SJSA1 (cell line): ENCODE results near the gene C2CD4C. TPM values are rescaled to one million over a fixed set of nuclear protein-coding genes. Genes with fewer than 3 reads are reported as not detected.
"Not testable (repeated sequence)": the region's sequence is repeated elsewhere in the genome, so short reads cannot be mapped to it uniquely, and the experiment has no call there.

Experiments used
- DNase-seq, 2 experiments: peaks; one replicate each; pipeline ENCODE4 v3.0.0-alpha.2; 2015 to 2020; ENCODE audit warnings: low spot score in 2 of 2, low read depth in 1 of 2
- H3K27ac ChIP-seq: fragments of 250-450 bp; sonication (Bioruptor Pico); 2 replicates; pipeline ENCODE4 v1.5.1; 2020; ENCODE audit warnings: mild to moderate bottlenecking, moderate library complexity
- H3K27me3 ChIP-seq: fragments of 250-450 bp; sonication (Bioruptor Pico); replicated peaks from 2 replicates; pipeline ENCODE4 v1.5.1; 2020; ENCODE audit warnings: mild to moderate bottlenecking, moderate library complexity
- H3K36me3 ChIP-seq: fragments of 250-450 bp; sonication (Bioruptor Pico); 2 replicates; pipeline ENCODE4 v1.5.1; 2020; ENCODE audit warnings: mild to moderate bottlenecking
- H3K4me1 ChIP-seq: fragments of 250-450 bp; sonication (Bioruptor Pico); replicated peaks from 2 replicates; pipeline ENCODE4 v1.6.1; 2021; ENCODE audit warnings: mild to moderate bottlenecking
- H3K4me3 ChIP-seq: fragments of 250-450 bp; sonication (Bioruptor Pico); 2 replicates; pipeline ENCODE4 v1.5.1; 2020; ENCODE audit warnings: mild to moderate bottlenecking
- H3K9me3 ChIP-seq: fragments of 250-450 bp; sonication (Bioruptor Pico); replicated peaks from 2 replicates; pipeline ENCODE4 v1.5.1; 2020; ENCODE audit warnings: mild to moderate bottlenecking
- total RNA-seq: library from RNA; depleted of rRNA; stranded (reverse); fragments of >200 nt; shearing (Covaris generic); gene quantifications from 2 replicates; pipeline ENCODE4 v1.2.3, GENCODE V29; 2014

The C2CD4C gene
- total RNA-seq, 1 experiment from 2014 or later, result 0.05 TPM

GRCh38 chr19:416416-416815, 7.5 kb upstream of the C2CD4C start:
- Histone ChIP-seq H3K36me3 (no peaks in the 10 kb centered on the region), H3K27me3 (peaks cover 28% of the 10 kb centered on the region), H3K27ac (no peak overlapping the region), H3K4me1 (no peaks in the 10 kb centered on the region), H3K4me3 (no peak overlapping the region), H3K9me3 (peaks cover 7% of the 10 kb centered on the region)
- no peak for DNase-seq

DNA sequence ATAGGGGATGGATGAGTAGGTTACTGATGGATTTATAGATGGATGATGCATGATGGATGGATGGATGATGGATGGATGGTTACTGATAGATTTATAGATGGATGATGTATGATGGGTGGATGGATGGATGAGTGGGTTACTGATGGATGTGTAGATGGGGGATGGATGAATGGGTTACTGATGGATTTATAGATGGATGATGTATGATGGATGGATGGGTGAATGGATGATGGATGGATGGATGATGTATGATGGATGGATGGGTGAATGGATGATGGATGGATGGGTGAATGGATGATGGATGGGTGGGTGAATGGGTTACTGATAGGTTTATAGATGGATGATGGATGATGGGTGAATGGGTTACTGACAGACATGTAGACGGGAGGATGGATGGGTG, 6.3 kb upstream of the C2CD4C start:
- no peak for DNase-seq
- Histone ChIP-seq H3K9me3 (peaks cover 9% of the 10 kb centered on the region), H3K36me3 (no peaks in the 10 kb centered on the region), H3K4me1 (no peaks in the 10 kb centered on the region), H3K27me3 (peaks cover 24% of the 10 kb centered on the region), H3K4me3 (no peak overlapping the region), H3K27ac (no peak overlapping the region)

GRCh38 chr19:413756-414420, 4.9 kb upstream of the C2CD4C start:
- H3K27ac ChIP-seq, result no peak overlapping the region
- H3K4me3 ChIP-seq, result no peak overlapping the region
- H3K4me1 ChIP-seq, result peaks cover 5% of the 10 kb centered on the region; the same call in 1 of the 2 replicates
- H3K9me3 ChIP-seq, result peaks cover 9% of the 10 kb centered on the region
- peaks cover 22% of the 10 kb centered on the region for H3K27me3 ChIP-seq
- no peak for DNase-seq
- H3K36me3 ChIP-seq, result no peaks in the 10 kb centered on the region

DNA sequence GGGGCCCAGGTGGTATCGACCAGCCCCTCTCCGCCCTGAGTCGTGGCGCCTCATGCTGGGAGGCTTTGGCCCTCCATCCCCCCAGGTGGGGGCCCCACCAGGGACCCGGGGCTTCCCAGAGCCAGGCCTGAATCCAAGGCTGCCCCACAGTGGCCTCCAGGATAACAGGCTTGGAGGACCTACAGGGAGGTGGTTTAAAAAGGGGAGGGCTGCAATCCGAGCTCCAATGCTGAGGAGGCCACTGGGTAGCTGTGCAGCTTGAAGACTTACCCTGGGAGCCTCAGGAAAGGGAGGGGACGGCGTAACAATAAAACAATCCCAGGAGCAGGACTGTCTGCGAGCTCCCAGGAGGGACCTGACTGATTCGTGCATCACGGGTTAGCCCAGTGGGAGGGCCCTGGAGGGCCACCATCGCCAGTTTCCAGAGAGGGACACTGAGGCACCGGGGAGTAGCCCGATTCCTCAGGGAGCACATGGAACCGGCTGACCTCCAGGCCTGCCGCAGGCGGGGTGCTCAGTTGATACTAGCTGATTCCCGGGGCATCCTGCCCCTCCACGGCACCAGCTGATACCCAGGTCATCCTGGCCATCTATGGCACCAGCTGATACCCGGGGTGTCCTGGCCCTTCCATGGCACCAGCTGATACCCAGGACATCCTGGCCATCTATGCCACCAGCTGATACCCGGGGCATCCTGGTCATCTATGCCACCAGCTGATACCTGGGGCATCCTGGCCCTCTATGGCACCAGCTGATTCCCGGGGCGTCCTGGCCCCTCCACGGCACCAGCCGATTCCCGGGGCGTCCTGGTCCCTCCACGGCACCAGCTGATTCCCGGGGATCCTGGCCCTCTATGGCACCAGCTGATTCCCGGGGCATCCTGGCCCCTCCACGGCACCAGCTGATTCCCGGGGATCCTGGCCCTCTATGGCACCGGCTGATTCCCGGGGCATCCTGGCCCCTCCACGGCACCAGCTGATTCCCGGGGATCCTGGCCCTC, 3.7 kb upstream of the C2CD4C start:
- Histone ChIP-seq H3K9me3 (peaks cover 9% of the 10 kb centered on the region), H3K36me3 (no peaks in the 10 kb centered on the region)

DNA sequence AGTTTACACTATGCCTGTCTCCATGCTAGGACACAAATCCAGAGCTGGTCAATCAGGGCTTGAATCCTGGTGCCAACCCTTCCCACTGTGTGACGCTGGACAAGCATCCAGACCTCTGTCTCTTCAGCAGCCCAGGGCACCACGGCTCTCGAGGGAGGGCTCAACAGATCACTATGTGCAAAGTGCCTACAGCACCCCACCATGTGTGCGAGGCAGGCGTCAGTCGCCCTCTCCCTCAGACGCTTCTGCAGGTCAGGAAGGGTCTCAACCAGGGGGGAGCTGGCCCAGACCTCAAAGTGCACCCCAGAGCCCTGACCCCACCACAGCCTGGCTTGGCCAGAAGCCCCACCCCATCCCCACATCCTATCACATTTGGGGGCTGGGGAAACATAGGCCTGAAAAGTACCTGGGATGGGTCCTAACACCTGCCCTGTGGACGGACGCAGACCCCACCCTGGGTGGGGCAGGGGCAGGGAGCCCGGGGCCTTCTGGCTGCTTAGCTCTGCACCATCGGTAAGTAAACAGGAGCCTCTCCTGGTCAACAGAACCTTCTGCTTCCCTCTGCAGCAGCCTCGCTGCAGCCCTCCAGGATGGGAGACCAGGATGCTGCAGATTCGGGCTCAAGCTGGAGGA, 2.9 kb upstream of the C2CD4C start:
- Histone ChIP-seq H3K36me3 (no peaks in the 10 kb centered on the region), H3K9me3 (peaks cover 9% of the 10 kb centered on the region), H3K27ac (no peak overlapping the region), H3K4me1 (peaks cover 5% of the 10 kb centered on the region; the same call in 1 of the 2 replicates), H3K4me3 (no peak overlapping the region), H3K27me3 (peaks cover 33% of the 10 kb centered on the region)
- peak in 1 of 2 experiments; percentile 39 for DNase-seq

More for the DNA sequence above, 3.7 kb upstream of the C2CD4C start:
- Histone ChIP-seq H3K4me1 (peaks cover 5% of the 10 kb centered on the region; the same call in 1 of the 2 replicates), H3K4me3 (no peak overlapping the region), H3K27ac (no peak overlapping the region), H3K27me3 (peaks cover 25% of the 10 kb centered on the region)
- no peak for DNase-seq

GRCh38 chr19:411121-411722, 2.3 kb upstream of the C2CD4C start:
- not testable (repeated sequence) for H3K4me1 ChIP-seq, H3K27ac ChIP-seq, H3K9me3 ChIP-seq, H3K4me3 ChIP-seq, H3K36me3 ChIP-seq
- peaks cover 39% of the 10 kb centered on the region for H3K27me3 ChIP-seq
- peak in 1 of 2 experiments; percentile 33 for DNase-seq

DNA sequence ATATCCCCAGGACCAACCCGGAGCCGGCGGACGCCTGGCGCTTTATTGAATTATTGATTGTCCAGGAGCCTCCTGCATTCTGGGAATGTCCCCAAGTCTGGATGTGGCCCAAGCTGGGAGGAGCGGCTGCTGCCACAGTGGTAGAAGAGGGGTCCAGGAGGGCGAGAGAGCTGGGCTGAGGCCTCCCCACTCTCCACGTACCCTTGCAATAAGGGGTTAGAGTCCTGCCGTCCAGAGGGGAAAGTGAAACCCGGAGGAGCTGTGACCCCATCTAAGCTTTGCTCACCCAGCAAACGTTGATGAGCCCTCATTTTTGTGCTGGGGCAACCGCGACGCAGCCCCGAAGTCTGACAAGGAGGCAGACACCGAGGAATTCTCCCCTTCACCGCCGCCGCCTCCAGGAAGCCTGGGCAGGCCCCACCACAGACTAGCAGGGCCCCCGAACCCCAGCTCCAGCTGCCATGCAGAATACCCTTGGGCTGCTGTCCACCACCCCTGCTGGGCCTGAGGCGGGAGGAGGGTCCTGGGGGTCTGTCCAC, 1.4 kb upstream of the C2CD4C start:
- Histone ChIP-seq H3K9me3 (peaks cover 9% of the 10 kb centered on the region), H3K4me3 (no peak overlapping the region), H3K27ac (no peak overlapping the region), H3K4me1 (peaks cover 5% of the 10 kb centered on the region; the same call in 1 of the 2 replicates), H3K27me3 (peaks cover 48% of the 10 kb centered on the region), H3K36me3 (no peaks in the 10 kb centered on the region)
- DNase-seq, result peak in 1 of 2 experiments; percentile 41

GRCh38 chr19:409516-410242, 732 bp upstream of the C2CD4C start:
- no peak overlapping the region for H3K27ac ChIP-seq
- peaks cover 5% of the 10 kb centered on the region; the same call in 1 of the 2 replicates for H3K4me1 ChIP-seq
- H3K4me3 ChIP-seq, result no peak overlapping the region
- H3K9me3 ChIP-seq, result peaks cover 9% of the 10 kb centered on the region
- peaks cover 51% of the 10 kb centered on the region for H3K27me3 ChIP-seq
- peak in 1 of 2 experiments; percentile 36 for DNase-seq
- H3K36me3 ChIP-seq, result no peaks in the 10 kb centered on the region

DNA sequence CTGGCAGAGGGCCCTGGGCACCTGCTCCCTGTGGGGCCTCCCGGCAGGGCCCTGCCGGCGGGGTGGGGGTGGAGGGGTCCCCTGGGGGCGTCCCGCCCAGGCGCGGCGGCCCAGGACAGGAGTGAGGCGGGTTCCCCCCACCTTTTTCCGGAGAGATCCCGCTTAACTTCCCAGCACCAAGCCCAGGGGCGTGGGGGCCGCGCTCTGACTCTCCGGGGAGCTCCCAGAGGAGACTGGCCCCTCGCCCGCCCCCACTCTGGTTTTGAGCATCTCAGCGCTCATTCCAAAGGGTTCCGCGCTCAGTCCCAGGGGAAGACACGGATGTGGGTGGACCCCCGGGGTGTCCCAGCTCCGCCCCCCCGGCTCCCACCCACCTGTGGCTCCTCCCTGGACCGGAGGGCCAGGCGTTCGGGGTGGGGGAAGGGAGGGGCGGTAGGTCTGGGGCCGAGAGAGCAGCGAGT, 476 bp downstream of the C2CD4C start:
- Histone ChIP-seq H3K4me1 (peaks cover 5% of the 10 kb centered on the region; the same call in 1 of the 2 replicates), H3K9me3 (peaks cover 9% of the 10 kb centered on the region), H3K36me3 (no peaks in the 10 kb centered on the region), H3K27ac (no peak overlapping the region), H3K4me3 (no peak overlapping the region), H3K27me3 (peaks cover 53% of the 10 kb centered on the region)
- peak in 1 of 2 experiments; percentile 41 for DNase-seq

DNA sequence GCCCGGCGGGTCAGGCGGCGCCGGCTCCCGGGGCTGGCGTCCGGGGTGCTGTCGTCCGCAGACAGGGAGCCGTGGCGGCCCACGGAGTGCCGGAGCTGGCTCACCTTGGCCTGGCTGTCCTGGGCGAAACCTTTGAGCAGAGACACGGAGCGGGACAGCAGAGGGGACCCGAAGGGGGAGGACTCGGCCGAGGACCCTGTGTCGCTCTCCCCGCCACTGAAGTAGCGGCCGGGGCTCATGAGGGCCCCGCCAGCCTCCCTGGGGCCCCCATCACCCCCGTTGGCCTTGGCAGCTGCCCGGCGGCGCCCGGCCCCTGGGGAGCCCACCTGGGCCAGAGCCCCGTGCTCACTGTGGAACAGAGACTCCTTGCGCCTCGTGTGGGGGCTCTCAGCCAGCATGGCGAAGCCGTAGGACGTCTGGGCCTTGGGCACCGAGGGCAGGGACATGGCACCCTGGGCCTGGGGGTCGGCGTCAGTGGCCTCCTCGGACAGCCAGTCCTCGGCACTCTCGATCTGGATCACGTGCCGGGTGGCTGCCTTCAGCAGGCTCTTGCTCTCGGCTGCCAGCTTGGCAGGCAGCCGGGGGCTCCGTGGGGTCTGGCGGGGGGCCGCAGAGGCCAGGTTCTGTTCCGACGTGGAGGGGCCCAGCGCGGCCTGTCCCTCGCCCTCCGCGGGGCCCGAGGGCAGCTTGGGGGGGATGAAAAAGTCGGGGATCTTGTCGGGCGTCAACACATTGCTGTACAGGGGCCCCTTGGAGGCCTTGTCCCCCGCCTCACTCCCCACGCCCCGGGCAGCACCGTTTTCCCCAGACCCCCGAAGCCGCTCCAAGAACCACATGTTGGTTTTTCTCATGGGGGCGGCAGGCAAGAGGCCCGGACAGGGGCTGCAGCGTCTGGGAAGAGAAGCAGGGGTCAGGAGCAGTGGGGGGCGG, 1.2 kb downstream of the C2CD4C start:
- peaks cover 9% of the 10 kb centered on the region for H3K9me3 ChIP-seq
- H3K27me3 ChIP-seq, result peaks cover 60% of the 10 kb centered on the region
- no peak overlapping the region for H3K4me3 ChIP-seq
- H3K4me1 ChIP-seq, result peaks cover 5% of the 10 kb centered on the region; the same call in 1 of the 2 replicates
- peak in 1 of 2 experiments; percentile 34 for DNase-seq
- no peaks in the 10 kb centered on the region for H3K36me3 ChIP-seq
- no peak overlapping the region for H3K27ac ChIP-seq

DNA sequence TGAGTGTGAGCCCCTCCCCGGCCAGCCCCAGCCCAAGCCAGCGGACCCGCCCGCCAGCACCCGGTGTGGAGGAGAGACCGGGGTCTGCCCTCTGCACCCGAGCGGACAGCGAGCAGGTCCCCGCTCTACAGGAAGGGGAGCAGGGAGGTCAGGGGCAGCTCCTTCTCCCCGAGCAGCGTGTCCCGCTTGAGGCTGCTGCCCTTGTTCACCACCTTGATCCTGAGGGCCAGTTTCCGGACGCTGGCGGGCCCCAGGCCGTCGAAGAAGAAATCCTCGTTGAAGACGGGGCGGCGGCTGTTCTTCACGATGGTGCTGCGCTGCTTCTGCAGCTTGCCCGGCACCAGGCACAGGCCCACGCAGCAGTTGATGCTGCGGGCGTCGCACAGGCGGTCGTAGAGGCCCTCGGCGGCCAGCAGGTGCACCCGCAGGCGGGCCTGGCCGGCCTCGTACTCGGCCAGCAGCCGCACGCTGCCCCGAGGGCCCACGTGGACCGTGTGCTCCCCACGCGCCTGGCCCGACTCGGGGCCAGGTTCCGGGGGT, 1.9 kb downstream of the C2CD4C start:
- peak in 1 of 2 experiments; percentile 43 for DNase-seq
- H3K4me3 ChIP-seq, result no peak overlapping the region
- H3K27me3 ChIP-seq, result peaks cover 66% of the 10 kb centered on the region

More for the DNA sequence above, 1.9 kb downstream of the C2CD4C start:
- H3K9me3 ChIP-seq, result peaks cover 4% of the 10 kb centered on the region
- peaks cover 5% of the 10 kb centered on the region; the same call in 1 of the 2 replicates for H3K4me1 ChIP-seq
- H3K36me3 ChIP-seq, result no peaks in the 10 kb centered on the region
- H3K27ac ChIP-seq, result no peak overlapping the region
